Ectodermal cell (in vitro differentiated cells): Measurements from ENCODE around the gene LYRM9.
"Not testable (repeated sequence)": the region's sequence is repeated elsewhere in the genome, so short reads cannot be mapped to it uniquely, and the experiment has no call there.

ENCODE experiments used
- H3K27ac ChIP-seq: 2 replicates; pipeline ENCODE4 v1.7.0; 2013; ENCODE audit warnings: mild to moderate bottlenecking, low read depth, low read length; ENCODE audit not compliant: insufficient read depth, poor library complexity, severe bottlenecking
- H3K27me3 ChIP-seq: 2 replicates; pipeline ENCODE4 v1.7.0; 2013; ENCODE audit warnings: mild to moderate bottlenecking, low read length; ENCODE audit not compliant: insufficient read depth, control insufficient read depth, poor library complexity, severe bottlenecking
- H3K36me3 ChIP-seq: one replicate; pipeline ENCODE4 v1.7.0; 2013; ENCODE audit warnings: low read length; ENCODE audit not compliant: control insufficient read depth, insufficient read depth
- H3K4me1 ChIP-seq: one replicate; pipeline ENCODE4 v1.7.0; 2013; ENCODE audit warnings: low read length; ENCODE audit not compliant: control insufficient read depth, insufficient read depth
- H3K4me3 ChIP-seq: 2 replicates; pipeline ENCODE4 v1.7.0; 2013; ENCODE audit warnings: low read depth, low read length, control low read depth; ENCODE audit not compliant: insufficient read depth
- H3K9me3 ChIP-seq: 2 replicates; pipeline ENCODE4 v1.7.0; 2013; ENCODE audit warnings: mild to moderate bottlenecking, low read length, moderate library complexity; ENCODE audit not compliant: control insufficient read depth
- WGBS, 2 experiments: methylation state at CpG; one replicate each; pipeline ENCODE4 v1.1.7; 2013; ENCODE audit warnings: missing lambda C conversion rate in 2 of 2; 5-methylcytosine and 5-hydroxymethylcytosine counted together

LYRM9 gene

DNA sequence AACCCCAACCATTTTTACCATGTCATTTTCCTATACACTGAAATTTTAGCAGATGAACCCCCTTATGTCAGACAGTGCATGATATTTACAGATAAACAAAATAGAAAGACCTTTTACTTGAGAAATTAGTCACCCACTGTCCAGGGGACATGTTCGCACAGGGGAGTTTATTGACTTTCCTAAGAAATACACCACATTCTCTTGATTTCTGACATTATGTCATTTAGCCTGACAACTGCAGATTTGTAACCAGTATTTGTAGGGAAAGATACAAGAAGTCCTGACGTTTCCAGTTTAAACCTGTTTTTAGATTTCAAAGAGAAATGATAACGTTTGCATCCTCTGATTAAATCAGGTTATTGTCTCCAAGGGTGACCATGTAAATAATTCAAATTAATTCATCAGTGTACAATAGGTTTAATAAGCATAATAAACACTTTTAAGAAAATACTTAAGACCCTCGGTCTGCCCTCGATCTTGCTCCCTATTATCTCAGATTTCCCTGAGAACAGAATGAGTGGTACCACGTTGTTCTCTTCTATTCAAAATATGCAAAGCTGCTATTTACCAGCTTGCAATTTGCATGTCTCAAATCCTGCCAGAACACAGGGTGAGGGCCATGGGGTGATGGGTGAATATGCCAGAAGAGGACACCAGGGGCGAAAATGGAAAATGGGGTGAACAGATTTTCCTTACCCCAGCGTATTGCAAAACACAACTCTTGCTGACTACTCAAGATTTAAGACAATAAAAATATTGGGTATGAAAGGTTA is 2.1 kb upstream of the LYRM9 start:
- 23 to 25% methylated on average over 7 to 8 of the region's 8 CpGs for WGBS, 2 experiments
- no peaks in the 10 kb centered on the region for H3K9me3 ChIP-seq
- H3K36me3 ChIP-seq, result no peaks in the 10 kb centered on the region
- H3K4me1 ChIP-seq, result peaks cover 3% of the 10 kb centered on the region
- H3K4me3 ChIP-seq, result no peak overlapping the region
- H3K27me3 ChIP-seq, result peaks cover 7% of the 10 kb centered on the region
- H3K27ac ChIP-seq, result no peak overlapping the region

DNA sequence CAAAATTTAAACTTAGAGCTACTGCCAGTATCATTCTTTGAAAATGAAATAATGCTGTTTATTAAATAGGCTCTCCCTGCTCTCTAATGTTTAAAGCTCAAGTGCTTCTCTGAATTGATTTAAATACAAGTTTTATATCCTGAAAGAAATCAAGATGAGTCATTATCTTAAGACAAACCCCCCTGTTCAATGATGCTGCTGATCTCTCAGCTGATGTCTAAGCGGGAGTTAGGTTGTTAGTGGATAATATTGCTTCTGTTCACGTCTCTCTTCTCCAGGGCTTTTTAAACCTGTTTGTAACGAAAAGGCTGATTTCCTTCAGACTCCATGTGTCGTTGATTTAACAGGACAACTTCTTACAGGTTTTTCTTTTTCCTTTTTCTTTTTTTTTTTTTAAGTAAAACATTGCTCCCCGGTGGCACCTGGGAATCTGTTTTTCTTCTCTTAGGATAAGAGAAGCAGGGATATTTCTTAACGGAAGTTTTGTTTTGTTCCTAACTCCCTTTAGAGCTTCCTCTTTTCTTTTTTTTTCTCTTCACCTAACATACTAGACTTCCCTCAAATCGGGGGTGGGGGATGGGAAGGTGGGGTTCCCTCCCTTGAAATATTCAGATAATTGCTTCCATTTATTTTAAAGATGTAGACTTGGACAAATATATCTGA is 807 bp upstream of the LYRM9 start:
- 73 to 86% methylated on average over 4 of the region's 7 CpGs for WGBS, 2 experiments
- Histone ChIP-seq H3K4me1 (peaks cover 11% of the 10 kb centered on the region), H3K4me3 (no peak overlapping the region), H3K27ac (no peak overlapping the region), H3K27me3 (peaks cover 7% of the 10 kb centered on the region), H3K36me3 (no peaks in the 10 kb centered on the region), H3K9me3 (no peaks in the 10 kb centered on the region)

DNA sequence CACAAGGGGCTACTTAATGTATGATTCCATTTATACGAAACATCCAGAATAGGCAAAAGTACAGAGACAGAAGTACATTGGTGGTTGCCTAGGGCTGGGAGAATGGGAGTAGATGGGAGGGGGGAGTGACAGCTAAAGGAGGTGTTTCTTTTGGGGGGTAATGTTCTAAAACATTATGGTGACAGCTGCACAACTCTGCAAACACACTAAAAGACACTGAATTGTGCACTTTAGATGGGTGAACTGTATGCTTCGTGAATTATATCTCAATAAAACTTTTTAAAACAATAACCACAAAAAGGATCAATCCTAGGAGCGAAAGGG is 661 bp downstream of the LYRM9 start:
- Histone ChIP-seq H3K27me3 (peaks cover 7% of the 10 kb centered on the region), H3K9me3 (no peaks in the 10 kb centered on the region), H3K4me3 (peak overlapping the region; percentile 53), H3K4me1 (peaks cover 18% of the 10 kb centered on the region), H3K27ac (no peak overlapping the region), H3K36me3 (no peaks in the 10 kb centered on the region)
- 87 to 90% methylated on average over 3 of the region's 3 CpGs for WGBS, 2 experiments

DNA sequence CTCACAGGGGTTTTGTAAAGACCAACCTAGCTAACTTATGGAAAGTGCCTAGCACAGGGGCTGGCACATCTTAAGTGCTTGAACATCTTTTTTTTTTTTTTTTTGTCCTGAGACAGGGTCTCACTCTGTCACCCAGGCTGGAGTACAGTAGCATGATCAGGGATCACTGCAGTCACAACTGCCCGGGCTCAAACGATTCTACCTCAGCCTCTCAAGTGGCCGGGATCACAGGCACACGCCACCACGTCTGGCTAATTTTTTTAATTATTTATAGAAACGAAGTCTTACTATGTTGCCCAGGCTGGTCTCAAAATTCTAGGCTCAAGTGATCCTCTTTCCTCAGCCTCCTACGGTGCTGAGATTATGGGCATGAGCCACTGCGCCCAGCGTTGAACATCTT is 1.3 kb downstream of the LYRM9 start:
- no peak overlapping the region for H3K4me3 ChIP-seq
- WGBS, 2 experiments, result 93 to 94% methylated on average over 9 of the region's 9 CpGs

DNA sequence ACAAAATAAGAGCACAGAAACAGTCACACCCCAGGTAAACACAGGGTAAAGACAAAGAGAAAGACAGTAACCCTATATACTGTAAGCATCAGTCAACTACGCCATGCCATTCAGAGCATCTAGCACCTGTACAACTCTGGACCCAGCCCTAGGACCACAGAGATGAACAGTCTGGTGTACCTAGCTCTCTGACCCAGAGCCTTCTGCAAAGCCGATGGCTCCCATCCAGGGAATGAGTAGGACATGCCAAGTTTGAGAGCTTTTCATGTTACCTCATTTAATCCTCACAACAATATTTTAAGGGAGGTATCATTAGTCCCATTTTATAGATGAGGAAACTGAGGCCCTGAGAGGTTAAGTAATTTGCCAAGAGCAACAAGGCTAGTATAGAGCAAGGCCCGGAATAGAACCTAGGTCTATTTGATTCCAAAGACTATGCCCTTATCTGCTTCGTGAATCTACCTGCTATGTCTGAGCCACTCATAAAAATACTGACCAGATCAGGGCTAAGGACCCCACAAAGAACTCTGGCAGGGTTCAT is 3.4 kb downstream of the LYRM9 start:
- Histone ChIP-seq H3K4me3 (no peak overlapping the region), H3K36me3 (no peaks in the 10 kb centered on the region), H3K4me1 (peaks cover 18% of the 10 kb centered on the region), H3K27ac (no peak overlapping the region), H3K27me3 (peaks cover 7% of the 10 kb centered on the region), H3K9me3 (no peaks in the 10 kb centered on the region)
- WGBS, 2 experiments, result 95 to 96% methylated on average over 4 of the region's 4 CpGs

More for the DNA sequence above, 1.3 kb downstream of the LYRM9 start:
- H3K36me3 ChIP-seq, result no peaks in the 10 kb centered on the region
- H3K27me3 ChIP-seq, result peaks cover 7% of the 10 kb centered on the region
- no peaks in the 10 kb centered on the region for H3K9me3 ChIP-seq
- peaks cover 18% of the 10 kb centered on the region for H3K4me1 ChIP-seq
- no peak overlapping the region for H3K27ac ChIP-seq

DNA sequence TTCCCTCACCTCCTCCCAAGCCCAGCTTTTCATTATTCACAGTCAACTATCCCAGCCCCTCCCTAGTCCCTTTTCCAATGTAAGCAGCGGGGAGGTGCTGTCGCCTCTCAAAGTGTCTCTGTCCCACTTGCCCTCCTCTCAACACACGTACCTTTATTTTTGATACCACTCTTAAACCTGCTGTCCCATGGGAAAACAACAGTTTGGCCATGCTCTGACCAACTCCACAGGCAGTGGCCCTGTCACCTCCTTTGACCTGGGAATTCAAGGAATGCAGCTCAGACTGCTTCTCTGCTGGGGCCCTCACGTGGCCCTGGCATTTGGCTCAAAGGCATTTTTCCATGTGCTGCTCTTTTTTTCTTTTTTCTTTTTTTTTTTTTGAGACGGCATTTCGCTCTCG is 4.2 kb downstream of the LYRM9 start:
- H3K27me3 ChIP-seq, result peaks cover 7% of the 10 kb centered on the region
- H3K27ac ChIP-seq, result peak overlapping the region; percentile 80
- peaks cover 18% of the 10 kb centered on the region for H3K4me1 ChIP-seq
- H3K9me3 ChIP-seq, result no peaks in the 10 kb centered on the region
- H3K36me3 ChIP-seq, result no peaks in the 10 kb centered on the region
- 8 to 11% methylated on average over 7 of the region's 7 CpGs for WGBS, 2 experiments
- H3K4me3 ChIP-seq, result no peak overlapping the region

DNA sequence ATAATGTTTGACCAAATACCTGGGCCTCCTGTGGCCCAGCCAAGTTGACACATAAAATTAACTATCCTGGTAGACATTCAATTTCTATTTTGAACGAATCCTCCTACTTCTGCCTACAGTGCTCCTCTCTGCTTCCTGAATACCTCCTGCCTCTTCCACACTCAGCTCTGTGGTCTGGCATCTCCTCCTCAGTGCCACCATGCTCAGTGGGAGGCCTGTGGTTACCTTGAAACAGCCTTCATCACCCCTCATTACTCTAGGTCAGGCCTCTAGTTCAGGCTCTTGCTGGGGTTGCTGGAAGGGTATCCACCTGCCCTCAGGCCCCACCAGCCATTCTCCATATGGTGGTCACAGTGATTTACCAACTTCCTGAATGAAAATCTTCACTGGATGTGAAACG is 5.1 kb downstream of the LYRM9 start:
- Histone ChIP-seq H3K27me3 (peaks cover 7% of the 10 kb centered on the region), H3K9me3 (no peaks in the 10 kb centered on the region), H3K4me1 (peaks cover 18% of the 10 kb centered on the region), H3K4me3 (no peak overlapping the region), H3K36me3 (no peaks in the 10 kb centered on the region), H3K27ac (no peak overlapping the region)
- WGBS, 2 experiments, result 90 to 96% methylated on average over 2 of the region's 2 CpGs

DNA sequence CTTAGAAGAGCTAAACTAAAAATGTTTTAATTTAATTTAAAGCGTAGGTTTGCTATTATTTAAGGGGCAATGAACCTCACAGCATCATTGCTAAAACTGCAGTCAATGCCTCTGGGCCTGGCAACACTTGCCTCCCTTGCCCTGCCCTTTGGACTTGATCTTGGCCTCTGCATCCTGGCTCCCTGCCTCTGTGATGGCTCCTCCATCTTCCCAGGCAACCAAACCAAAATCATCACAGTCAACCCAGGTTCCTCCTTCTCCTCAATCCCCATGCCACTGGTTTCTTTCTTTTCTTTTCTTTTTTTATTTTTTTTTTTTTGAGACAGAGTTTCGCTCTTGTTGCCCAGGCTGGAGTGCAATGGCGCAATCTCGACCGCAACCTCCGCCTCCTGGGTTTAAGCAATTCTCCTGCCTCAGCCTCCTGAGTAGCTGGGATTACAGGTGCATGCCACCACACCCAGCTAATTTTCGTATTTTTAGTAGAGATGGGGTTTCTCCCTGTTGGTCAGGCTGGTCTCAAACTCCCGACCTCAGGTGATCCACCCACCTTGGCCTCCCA is 6.7 kb downstream of the LYRM9 start:
- peaks cover 15% of the 10 kb centered on the region for H3K4me1 ChIP-seq
- H3K4me3 ChIP-seq, H3K36me3 ChIP-seq, H3K27ac ChIP-seq, H3K9me3 ChIP-seq, H3K27me3 ChIP-seq: not testable (repeated sequence)
- WGBS, 2 experiments, result 91 to 99% methylated on average over 8 of the region's 8 CpGs

DNA sequence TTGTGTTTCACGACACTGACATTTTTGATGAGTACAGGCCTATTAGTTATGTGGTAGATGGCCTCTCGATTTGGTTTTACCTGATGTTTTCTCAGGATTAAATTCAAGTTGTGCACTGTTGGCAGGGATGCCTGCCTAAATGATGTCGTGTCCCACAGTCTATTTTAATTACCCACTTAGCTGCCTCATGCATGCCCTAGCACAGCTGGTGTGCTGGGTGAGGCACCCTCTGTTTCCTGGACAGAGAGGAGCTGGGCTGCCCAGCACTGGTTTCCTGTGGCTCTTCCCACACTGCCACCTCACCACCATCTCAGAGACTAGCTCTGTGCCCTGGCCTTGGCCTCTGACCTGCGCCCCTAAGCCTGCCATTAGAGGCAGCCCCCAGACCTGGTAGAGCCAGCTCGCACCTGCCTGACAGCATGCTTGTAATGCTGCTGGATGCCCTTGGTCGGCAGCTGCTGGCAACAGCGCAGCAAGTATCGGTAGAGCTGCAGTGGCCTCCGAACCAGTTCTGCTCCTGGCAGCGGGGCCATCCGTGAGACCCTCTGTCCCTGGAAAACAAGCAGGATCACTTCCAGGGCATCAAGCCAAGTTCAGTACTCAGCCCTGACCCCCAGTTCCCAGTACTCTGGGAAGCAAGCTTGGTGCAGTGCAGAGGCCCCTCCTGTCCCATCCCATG is 10.9 kb downstream of the LYRM9 start:
- Histone ChIP-seq H3K9me3 (no peaks in the 10 kb centered on the region), H3K27me3 (no peaks in the 10 kb centered on the region), H3K4me1 (peaks cover 8% of the 10 kb centered on the region), H3K36me3 (no peaks in the 10 kb centered on the region), H3K4me3 (no peak overlapping the region), H3K27ac (no peak overlapping the region)
- WGBS, 2 experiments, result 93 to 94% methylated on average over 11 of the region's 11 CpGs
